Activated T-helper 1 cell treated with anti-CD3 and anti-CD28 coated beads, Interleukin-12 subunit alpha, Interleukin-12 subunit beta, Interleukin-2, Interleukin-4 antibody, amounts not matched to agents 30 ng/mL and 10 ng/mL and 1 ng/mL, durations not matched to agents 14 hours and 24 hours and 36 hours (primary cell): Measurements from ENCODE around the gene GPR137B. TPM values are rescaled to one million over a fixed set of nuclear protein-coding genes. Genes with fewer than 3 reads are reported as not detected.
"Not testable (repeated sequence)": the region's sequence is repeated elsewhere in the genome, so short reads cannot be mapped to it uniquely, and the experiment has no call there.

Experiments used
- DNase-seq: peaks from one replicate; pipeline ENCODE4 v3.0.0; 2021; ENCODE audit warnings: low spot score
- H3K27ac Mint-ChIP-seq: one replicate; pipeline ENCODE4 v1.8.0; 2021; ENCODE audit warnings: mild to moderate bottlenecking, mixed read lengths
- H3K27me3 Mint-ChIP-seq: one replicate; pipeline ENCODE4 v1.8.0; 2022; ENCODE audit warnings: mild to moderate bottlenecking, moderate library complexity, mixed read lengths; ENCODE audit not compliant: insufficient read depth
- H3K36me3 Mint-ChIP-seq: one replicate; pipeline ENCODE4 v1.8.0; 2021; ENCODE audit warnings: low read depth, mixed read lengths
- H3K4me1 Mint-ChIP-seq: one replicate; pipeline ENCODE4 v1.8.0; 2021; ENCODE audit warnings: low read depth, mixed read lengths
- H3K4me3 Mint-ChIP-seq: one replicate; pipeline ENCODE4 v1.8.0; 2021; ENCODE audit warnings: mild to moderate bottlenecking, moderate library complexity, mixed read lengths
- H3K9me3 Mint-ChIP-seq: one replicate; pipeline ENCODE4 v1.8.0; 2021; ENCODE audit warnings: mixed read lengths
- intact Hi-C: fragments of 100-400 bp; cut with micrococcal nuclease; formaldehyde crosslinking; loops from one replicate; pipeline ENCODE4 v1.15.1; 2024
- total RNA-seq: library from RNA; stranded (reverse); gene quantifications from 2 replicates; pipeline ENCODE4 v1.2.3, GENCODE V29; 2022

Gene GPR137B
- total RNA-seq, 1 donor from 2014 or later, result 9.2 TPM

GRCh38 chr1:236175642-236176336 lies 33.5 kb downstream of the GPR137B start:
- no peak overlapping the region for H3K4me3 Mint-ChIP-seq
- H3K9me3 Mint-ChIP-seq, result no peaks in the 10 kb centered on the region
- peaks cover 3% of the 10 kb centered on the region for H3K36me3 Mint-ChIP-seq
- no peak for DNase-seq
- intact Hi-C loops, result no loop called here
- peaks cover 3% of the 10 kb centered on the region for H3K27me3 Mint-ChIP-seq
- H3K4me1 Mint-ChIP-seq, result no peaks in the 10 kb centered on the region
- H3K27ac Mint-ChIP-seq, result no peak overlapping the region

GRCh38 chr1:236176337-236177336 lies 34.3 kb downstream of the GPR137B start:
- Mint-ChIP-seq H3K27ac (no peak overlapping the region), H3K4me1 (no peaks in the 10 kb centered on the region), H3K9me3 (no peaks in the 10 kb centered on the region), H3K36me3 (peaks cover 2% of the 10 kb centered on the region), H3K27me3 (no peaks in the 10 kb centered on the region), H3K4me3 (no peak overlapping the region)
- intact Hi-C loops, result no loop called here
- no peak for DNase-seq

GRCh38 chr1:236179634-236180033 lies 37.3 kb downstream of the GPR137B start:
- Mint-ChIP-seq H3K4me1 (no peaks in the 10 kb centered on the region), H3K27ac (no peak overlapping the region), H3K27me3 (no peaks in the 10 kb centered on the region), H3K9me3 (no peaks in the 10 kb centered on the region), H3K36me3 (peaks cover 2% of the 10 kb centered on the region), H3K4me3 (no peak overlapping the region)
- DNase-seq, result no peak
- intact Hi-C loops, result no loop called here

- Mint-ChIP-seq H3K4me3 (no peak overlapping the region), H3K9me3 (no peaks in the 10 kb centered on the region), H3K27ac (no peak overlapping the region), H3K36me3 (peaks cover 2% of the 10 kb centered on the region), H3K4me1 (no peaks in the 10 kb centered on the region), H3K27me3 (no peaks in the 10 kb centered on the region)
- intact Hi-C loops, result no loop called here
- DNase-seq, result no peak
These were observed 38.7 kb downstream of the GPR137B start for GRCh38 chr1:236181059-236181458.

GRCh38 chr1:236185687-236186086 lies 43.3 kb downstream of the GPR137B start:
- intact Hi-C loops, result no loop called here
- H3K36me3 Mint-ChIP-seq, result peaks cover 9% of the 10 kb centered on the region

GRCh38 chr1:236186471-236186870 lies 44.1 kb downstream of the GPR137B start:
- H3K4me1 Mint-ChIP-seq, H3K27me3 Mint-ChIP-seq, DNase-seq, H3K4me3 Mint-ChIP-seq, H3K36me3 Mint-ChIP-seq, H3K27ac Mint-ChIP-seq, intact Hi-C loops, H3K9me3 Mint-ChIP-seq: not testable (repeated sequence)

More at GRCh38 chr1:236185687-236186086, 43.3 kb downstream of the GPR137B start:
- no peak for DNase-seq
- no peaks in the 10 kb centered on the region for H3K9me3 Mint-ChIP-seq
- H3K27ac Mint-ChIP-seq, result no peak overlapping the region
- no peaks in the 10 kb centered on the region for H3K4me1 Mint-ChIP-seq
- H3K4me3 Mint-ChIP-seq, result no peak overlapping the region
- H3K27me3 Mint-ChIP-seq, result no peaks in the 10 kb centered on the region

- H3K27ac Mint-ChIP-seq, intact Hi-C loops, H3K36me3 Mint-ChIP-seq, H3K4me3 Mint-ChIP-seq, H3K4me1 Mint-ChIP-seq, H3K27me3 Mint-ChIP-seq, DNase-seq, H3K9me3 Mint-ChIP-seq: not testable (repeated sequence)
These were observed 45.7 kb downstream of the GPR137B start for GRCh38 chr1:236188084-236188483.

GRCh38 chr1:236193184-236193583 lies 50.8 kb downstream of the GPR137B start:
- H3K27me3 Mint-ChIP-seq, result no peaks in the 10 kb centered on the region
- peaks cover 13% of the 10 kb centered on the region for H3K36me3 Mint-ChIP-seq
- H3K4me1 Mint-ChIP-seq, result no peaks in the 10 kb centered on the region
- intact Hi-C loops, result no loop called here
- DNase-seq, result no peak
- H3K4me3 Mint-ChIP-seq, result no peak overlapping the region
- peaks cover 10% of the 10 kb centered on the region for H3K9me3 Mint-ChIP-seq
- H3K27ac Mint-ChIP-seq, result no peak overlapping the region

GRCh38 chr1:236200925-236201324 lies 58.6 kb downstream of the GPR137B start:
- peaks cover 49% of the 10 kb centered on the region for H3K9me3 Mint-ChIP-seq
- H3K27me3 Mint-ChIP-seq, result no peaks in the 10 kb centered on the region
- DNase-seq, result no peak
- H3K4me1 Mint-ChIP-seq, result no peaks in the 10 kb centered on the region
- intact Hi-C loops, result no loop called here
- H3K27ac Mint-ChIP-seq, result no peak overlapping the region
- no peak overlapping the region for H3K4me3 Mint-ChIP-seq
- H3K36me3 Mint-ChIP-seq, result peaks cover 29% of the 10 kb centered on the region

- intact Hi-C loops, result no loop called here
- H3K27ac Mint-ChIP-seq, result no peak overlapping the region
- H3K9me3 Mint-ChIP-seq, result peaks cover 46% of the 10 kb centered on the region
- no peaks in the 10 kb centered on the region for H3K4me1 Mint-ChIP-seq
- H3K27me3 Mint-ChIP-seq, result no peaks in the 10 kb centered on the region
- DNase-seq, result no peak
- peaks cover 29% of the 10 kb centered on the region for H3K36me3 Mint-ChIP-seq
- H3K4me3 Mint-ChIP-seq, result no peak overlapping the region
These were observed 59.4 kb downstream of the GPR137B start for GRCh38 chr1:236201786-236202185.

GRCh38 chr1:236204039-236204438 lies 61.7 kb downstream of the GPR137B start:
- Mint-ChIP-seq H3K27ac (no peak overlapping the region), H3K4me3 (no peak overlapping the region), H3K9me3 (peaks cover 39% of the 10 kb centered on the region), H3K36me3 (peaks cover 24% of the 10 kb centered on the region), H3K27me3 (no peaks in the 10 kb centered on the region), H3K4me1 (no peaks in the 10 kb centered on the region)
- DNase-seq, result no peak
- intact Hi-C loops, result no loop called here

- intact Hi-C loops, result no loop called here
- peaks cover 32% of the 10 kb centered on the region for H3K9me3 Mint-ChIP-seq
- no peaks in the 10 kb centered on the region for H3K27me3 Mint-ChIP-seq
- DNase-seq, result no peak
- peaks cover 26% of the 10 kb centered on the region for H3K36me3 Mint-ChIP-seq
- H3K4me1 Mint-ChIP-seq, result no peaks in the 10 kb centered on the region
- no peak overlapping the region for H3K27ac Mint-ChIP-seq
- H3K4me3 Mint-ChIP-seq, result no peak overlapping the region
These were observed 62.3 kb downstream of the GPR137B start for GRCh38 chr1:236204656-236205055.

GRCh38 chr1:236206548-236206947 lies 64.2 kb downstream of the GPR137B start:
- Mint-ChIP-seq H3K27me3 (no peaks in the 10 kb centered on the region), H3K27ac (no peak overlapping the region), H3K9me3 (peaks cover 17% of the 10 kb centered on the region), H3K4me1 (no peaks in the 10 kb centered on the region), H3K4me3 (no peak overlapping the region), H3K36me3 (peaks cover 17% of the 10 kb centered on the region)
- DNase-seq, result no peak
- intact Hi-C loops, result no loop called here
